GM19455 (cell line): ENCODE data around the gene TRIM23.
"Not testable (repeated sequence)": the region's sequence is repeated elsewhere in the genome, so short reads cannot be mapped to it uniquely, and the experiment has no call there.

Experiments
- ATAC-seq: cut with Tn5 transposase; IDR thresholded peaks from one replicate; pipeline ENCODE4 v1.9.1; 2021; ENCODE audit not compliant: unreplicated experiment

The TRIM23 gene

DNA sequence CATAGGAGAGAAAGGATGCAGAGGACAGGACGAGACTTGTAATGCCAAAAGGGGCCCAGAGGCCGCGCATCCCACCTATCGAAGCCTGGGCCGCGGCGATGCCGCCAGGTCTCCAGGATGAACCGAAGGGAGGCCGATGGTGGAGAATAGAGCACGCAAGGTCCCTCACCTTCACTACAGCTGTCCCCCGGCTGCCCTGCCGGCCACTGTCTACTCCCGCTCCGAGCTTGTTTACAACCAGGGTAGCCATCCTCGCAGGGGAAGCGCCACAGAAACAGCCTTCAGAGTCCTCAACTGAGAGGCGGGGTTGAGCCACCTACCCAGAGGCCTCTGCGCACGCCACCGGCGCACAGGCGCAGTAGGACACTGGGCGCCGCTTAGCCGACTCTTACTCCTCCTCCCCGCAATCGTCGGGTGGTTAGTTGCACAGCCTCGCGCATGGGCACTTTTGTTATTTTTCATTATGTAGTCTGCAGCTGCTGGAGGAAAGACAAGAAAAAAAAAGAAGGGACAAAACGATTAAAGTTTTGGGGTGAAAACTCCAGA, at the start of gene TRIM23:
TSS of gene TRIM23 (minus strand) at position 309 of the 546 bp plus-strand sequence. CDS start at position 250, 59 bp downstream.
- peak; percentile 95 for ATAC-seq

DNA sequence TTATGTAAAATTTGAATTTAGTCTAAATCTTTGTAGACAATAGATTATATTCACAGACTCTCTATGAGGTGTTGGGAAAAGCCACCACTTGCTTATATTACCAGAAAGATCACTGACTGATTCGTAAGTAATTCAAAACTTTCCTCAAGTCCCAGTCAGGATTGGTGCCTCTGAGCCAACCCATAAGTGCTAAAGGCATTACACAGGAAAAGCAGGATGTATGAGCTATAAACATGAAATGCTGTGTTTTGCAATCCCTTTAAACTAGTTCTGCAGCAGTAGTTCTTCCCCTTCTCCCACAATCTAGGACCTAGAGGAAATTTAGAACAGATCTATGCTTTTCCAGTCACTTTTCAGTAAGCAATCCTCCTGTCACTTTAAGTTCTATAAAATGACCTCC, 48.7 kb upstream of the TRIM23 start:
- ATAC-seq: no peak

DNA sequence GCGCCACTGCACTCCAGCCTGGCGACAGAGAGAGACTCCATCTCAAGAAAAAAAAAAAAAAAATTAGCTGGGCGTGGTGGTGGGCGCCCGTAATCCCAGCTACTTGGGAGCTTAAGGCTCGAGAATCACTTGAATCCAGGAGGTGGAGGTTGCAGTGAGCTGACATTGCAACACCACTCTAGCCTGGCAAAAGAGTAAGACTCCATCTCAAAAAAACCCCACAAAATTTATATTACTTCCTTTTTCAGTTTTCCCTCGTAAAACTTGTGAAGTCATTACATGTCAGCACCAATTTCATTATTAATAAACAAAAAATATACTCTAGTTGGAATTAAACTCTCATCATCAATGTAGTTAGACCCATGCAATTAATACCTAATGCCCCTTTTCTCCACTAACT, 44.6 kb upstream of the TRIM23 start:
- ATAC-seq: no peak

DNA sequence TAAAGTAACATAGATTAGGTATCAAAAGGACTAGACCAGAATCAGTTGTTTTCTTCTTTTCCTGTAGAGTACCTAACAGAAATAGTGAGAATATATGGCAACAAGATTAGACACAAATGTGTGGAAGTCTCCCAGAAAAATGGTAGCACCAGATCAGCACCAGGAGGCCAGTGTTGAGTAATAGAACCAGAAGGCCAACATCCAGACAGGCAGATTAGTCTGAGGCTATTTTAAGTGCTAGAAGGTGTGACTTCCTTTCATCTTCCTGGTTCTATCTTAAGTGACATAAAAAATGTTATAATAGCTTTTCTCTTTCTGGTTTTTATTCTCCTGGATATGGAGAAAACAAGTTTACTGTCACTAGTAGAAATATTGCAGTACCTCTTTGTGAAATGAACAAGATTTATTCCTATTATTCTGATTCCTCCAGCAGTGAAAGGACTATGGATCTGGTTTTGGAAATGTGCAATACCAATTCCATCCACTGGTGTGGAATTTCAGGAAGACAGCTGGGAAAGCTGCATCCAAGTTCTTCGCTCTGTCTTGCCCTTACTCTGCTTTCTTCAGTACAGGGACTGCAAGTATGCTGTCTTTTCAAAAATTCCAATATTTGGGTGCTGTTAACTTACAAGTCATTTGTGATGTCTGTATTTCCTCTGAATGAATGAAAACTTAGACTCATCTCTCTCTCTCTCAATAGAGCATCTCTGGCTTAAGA, 39.8 kb upstream of the TRIM23 start:
- no peak for ATAC-seq

DNA sequence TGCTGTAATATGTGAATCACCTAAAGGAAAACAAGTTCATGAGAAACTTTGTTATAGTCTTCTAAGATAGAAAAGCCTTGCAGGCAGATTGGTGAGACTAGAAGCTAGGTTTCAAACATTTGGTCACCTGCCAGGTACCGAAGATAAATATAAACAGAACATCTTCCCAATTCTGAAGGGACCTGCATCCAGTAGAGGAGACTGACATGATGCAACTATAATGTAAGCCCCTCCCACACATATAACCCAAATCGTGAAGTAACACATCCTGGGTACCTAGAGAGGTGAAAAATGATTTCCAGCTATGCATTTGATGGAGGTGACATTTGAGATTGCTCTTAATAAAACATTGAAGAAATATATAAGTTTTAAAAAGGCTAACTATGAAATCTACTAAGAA, 30.6 kb upstream of the TRIM23 start:
- ATAC-seq: no peak

DNA sequence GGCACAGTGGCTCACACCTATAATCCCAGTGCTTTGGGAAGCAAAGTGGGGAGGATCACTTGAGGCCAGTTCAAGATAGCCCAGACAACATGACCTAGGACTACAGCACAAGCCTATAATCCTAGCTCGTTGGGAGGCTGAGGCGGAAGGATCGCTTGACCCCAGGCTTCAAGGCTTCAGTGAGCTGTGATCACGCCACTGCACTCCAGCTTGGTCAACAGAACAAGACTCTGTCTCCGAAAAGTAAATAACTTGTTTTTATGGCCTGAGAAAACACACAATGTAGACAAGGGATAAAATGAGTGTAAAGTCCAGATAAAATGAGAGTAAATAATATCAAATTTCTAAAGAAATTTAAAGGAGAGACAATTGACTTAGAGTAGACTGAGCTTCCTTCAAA, 27.0 kb upstream of the TRIM23 start:
- ATAC-seq: no peak

DNA sequence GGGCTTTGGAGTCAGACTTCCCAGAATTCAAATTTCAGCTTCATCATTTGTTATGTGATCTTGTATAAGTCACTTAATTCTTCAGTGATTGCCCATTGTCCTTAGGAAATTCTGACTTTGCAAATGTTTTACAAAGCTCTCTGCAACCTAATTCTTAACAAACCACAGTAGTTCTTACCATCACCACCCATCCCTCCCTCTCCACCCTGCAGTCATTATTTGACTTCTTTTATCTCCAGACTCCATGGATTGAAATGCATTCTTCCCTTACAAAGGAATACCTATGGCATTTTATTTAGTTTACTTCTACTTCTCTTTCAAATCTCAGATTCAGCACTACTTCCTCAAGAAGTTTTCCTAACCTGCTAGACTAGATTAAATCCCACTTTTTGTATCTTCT, 23.8 kb upstream of the TRIM23 start:
- no peak for ATAC-seq

DNA sequence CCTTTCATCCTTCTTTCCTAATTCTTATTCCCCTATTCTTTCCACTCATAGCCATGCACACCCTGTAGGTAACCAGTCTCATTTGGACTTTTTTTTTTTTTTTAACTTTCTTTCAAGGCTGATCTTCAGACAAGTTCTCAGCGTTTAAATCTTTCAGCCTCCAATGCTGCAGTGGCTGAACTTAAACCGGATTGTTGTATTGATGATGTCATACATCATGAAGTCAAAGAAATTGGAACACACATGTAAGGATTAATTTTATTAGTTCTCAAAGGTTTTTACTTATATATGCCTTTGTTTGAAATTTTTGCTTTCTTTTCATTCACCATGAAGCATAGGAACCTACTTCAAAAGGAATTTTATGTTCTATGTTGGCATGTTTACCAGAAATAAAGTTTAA, 22.8 kb upstream of the TRIM23 start:
- ATAC-seq: no peak

DNA sequence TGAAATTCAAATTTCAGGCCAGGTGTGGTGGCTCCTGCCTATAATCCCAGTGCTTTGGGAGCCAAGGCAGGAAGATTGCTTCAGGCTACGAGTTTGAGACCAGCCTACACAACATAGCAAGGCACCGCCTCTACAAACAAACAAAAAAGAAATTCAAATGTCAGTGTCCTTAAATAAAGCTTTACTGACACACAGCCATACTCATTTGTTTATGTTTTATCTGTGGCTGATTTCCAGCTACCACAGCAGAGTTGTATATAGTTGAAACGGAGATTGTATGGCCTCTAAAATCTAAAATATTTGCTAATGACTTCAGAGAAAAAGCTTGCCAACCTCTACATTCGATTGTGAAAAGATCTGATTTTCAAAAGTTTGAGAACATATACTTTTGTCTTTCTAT, 16.1 kb upstream of the TRIM23 start:
- no peak for ATAC-seq

DNA sequence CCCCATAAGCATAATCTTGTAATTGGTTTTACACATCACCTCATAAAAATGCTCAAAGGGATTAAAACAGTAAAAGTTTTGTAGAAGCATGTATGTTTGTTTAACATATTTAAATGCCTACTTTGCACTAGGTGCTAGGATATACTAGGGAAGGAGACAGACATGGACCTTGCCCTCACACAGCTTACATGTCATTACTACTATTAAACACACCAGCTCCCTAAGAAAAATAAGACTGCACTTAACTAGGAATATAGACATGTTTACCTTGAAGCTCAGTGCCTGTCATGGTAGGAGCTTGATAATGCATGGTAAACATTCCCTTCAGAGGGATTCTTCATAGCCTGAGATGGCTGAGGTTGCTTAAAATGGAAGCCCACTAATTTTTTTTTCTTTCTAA, 6.8 kb upstream of the TRIM23 start:
- no peak for ATAC-seq

DNA sequence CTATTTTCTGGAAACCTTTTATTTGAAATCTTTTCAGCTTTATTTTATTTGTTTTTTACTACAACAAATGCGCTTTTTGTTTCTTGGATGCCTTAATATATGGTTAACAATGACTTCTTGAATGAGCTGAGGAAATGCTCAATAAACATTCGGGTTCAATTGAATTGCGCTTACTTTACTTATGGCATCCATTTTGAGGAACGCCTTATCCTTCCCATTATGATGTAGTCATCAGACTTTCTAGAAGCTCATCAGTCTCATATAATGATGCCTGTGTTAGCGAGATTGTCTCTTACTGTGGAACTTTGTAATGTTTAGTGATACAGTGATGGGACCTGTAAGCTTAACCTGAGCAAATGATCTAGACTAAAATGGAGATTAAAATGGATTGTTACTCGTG, 1.6 kb upstream of the TRIM23 start:
- ATAC-seq: no peak

DNA sequence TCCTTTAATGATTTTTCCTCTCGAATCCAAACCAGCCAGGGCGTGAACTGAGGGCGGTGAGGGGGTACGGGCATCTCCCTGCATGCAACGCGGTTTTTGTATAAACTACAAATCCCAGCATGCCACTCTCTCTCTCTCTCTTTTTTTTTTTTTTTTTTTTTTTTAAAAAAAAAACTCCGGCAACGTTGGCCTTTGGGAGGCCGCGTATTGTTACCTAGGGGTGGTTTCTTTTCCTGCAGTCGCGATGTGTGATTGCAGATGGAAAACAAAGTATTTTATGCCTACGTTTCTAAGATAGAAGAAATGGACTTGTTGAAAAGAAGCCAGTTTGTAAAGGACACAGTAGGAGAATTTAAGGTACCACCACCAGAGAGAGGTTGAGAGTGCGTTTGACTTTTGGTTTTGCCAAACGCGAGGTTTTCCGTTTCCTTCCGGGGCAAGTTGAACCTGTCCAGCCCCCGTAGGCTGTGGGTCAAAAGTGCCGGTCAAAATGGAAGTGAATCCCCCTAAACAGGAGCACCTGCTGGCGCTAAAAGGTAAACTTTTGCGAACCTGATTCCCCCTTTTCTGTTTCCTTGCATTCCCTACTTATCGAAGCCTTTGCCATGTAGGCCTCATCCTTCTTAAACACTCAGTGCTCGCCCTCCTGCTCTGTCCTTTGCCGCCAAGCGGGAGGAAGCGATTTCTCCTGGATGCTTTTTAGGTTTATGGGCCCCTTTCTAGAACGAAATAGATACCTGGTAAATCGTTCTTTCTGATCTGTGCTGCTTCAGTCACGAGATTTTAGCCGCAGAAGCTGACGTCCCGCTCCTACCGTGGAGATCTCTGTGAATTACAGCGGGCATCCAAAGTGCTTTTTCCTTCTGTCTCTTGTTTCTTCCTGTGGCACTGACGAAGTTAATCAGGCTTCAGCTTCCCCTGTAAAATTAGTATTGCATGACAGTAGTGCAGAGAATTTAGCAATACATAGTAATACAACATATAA, 730 bp upstream of the TRIM23 start, which contains the start of the genes SHLD3 and TRAPPC13:
TSS of gene SHLD3 (plus strand) at position 457 of the 985 bp plus-strand sequence. CDS start 4,561 bp downstream, outside the sequence.
TSS of gene TRAPPC13 (plus strand) at position 457 of the 985 bp plus-strand sequence. CDS start at position 491, 34 bp downstream.
- ATAC-seq: peak; percentile 87

DNA sequence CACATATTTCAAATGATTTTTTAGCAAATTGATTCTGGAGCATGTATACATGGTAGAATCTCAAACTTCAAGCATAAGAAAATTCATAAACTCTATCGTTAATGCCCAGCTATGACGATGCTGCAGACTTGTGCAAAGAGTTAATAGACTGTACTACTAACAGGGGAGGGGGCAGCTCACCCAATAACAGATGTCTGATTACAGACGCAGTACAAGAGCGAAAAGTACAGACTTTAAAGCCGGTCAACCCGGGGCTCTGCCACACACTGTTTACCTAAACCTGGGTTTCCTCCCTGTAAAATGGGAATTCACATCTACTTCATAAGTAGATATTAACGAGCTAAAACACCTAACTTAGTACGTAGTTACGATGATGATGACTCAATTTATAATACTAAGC, 651 bp downstream of the TRIM23 start:
- ATAC-seq: no peak

DNA sequence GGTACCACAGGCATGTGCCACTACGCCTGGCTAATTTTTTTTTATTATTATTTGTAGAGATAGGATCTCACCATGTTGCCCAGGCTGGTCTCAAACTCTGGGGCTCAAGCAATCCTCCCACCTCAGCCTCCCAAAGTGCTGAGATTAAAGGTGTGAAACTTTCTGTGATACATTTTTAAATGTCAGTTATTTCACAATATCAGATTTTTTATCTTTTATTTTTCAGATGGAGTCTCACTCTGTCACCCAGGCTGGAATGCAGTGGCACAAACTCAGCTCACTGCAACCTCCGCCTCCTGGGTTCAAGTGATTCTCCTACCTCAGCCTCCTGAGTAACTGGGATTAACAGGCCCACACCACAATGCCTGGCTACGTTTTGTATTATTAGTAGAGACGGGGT, 2.2 kb downstream of the TRIM23 start:
- ATAC-seq: not testable (repeated sequence)

DNA sequence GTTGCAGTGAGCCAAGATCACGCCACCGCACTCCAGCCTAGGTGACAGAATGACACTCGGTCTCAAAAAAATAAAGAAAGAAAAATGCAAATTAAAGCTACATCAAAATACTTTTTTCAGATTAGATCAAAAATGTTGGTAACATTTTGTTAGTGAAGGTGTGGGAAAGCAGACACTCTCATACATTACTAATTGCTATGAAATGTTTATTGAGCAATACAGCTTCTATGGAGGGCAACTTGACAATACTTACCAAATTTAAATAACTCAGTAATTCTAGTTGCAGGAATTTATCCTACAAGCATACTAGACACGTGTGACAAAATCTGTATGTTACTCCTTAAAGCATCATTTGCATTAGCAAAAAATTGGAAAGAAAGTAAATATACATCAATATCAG, 4.1 kb downstream of the TRIM23 start:
- no peak for ATAC-seq

DNA sequence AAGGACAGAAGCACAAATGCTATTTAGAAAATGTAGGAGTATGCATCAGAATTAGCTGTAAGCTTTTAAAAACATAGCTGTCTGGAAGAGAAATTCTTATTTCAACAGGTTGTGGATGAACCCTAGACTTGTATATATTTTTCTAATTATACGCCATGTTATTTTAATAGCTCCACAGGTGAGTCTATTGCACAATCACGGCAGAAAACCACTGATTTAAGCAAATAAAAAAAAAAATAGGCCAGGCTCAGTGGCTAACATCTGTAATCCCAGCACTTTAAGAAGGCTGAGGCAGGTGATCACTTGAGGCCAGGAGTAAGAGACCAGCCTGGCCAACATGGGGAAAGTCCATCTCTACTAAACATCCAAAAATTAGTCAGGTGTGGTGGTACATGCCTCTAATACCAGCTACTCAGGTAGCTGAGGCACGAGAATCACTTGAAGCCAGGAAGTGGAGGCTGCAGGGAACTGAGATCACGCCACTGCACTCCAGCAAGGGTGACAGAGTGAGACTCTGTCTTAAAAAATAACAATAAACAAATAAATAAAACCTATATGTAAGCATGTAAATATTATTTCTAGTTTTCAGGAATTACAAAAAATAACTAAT, 11.7 kb downstream of the TRIM23 start:
- no peak for ATAC-seq

DNA sequence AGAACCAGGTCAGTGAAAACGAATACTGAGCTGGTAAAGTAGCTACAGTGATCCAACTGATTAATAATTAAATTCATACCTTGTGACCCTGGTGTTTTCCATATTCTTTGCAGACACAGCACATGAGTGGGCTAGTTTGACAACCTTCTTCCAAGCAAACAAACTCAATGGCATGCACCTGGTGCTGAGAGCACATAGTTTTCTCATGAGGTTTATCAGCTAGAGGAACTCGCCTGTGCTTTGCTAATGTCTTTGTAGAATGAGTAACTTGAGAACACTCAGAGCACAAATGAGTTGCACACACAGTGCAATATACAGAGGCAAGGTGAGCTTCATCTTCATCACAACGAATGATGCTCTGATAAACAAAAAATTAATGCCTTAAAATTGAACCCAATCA, 12.6 kb downstream of the TRIM23 start:
- no peak for ATAC-seq

DNA sequence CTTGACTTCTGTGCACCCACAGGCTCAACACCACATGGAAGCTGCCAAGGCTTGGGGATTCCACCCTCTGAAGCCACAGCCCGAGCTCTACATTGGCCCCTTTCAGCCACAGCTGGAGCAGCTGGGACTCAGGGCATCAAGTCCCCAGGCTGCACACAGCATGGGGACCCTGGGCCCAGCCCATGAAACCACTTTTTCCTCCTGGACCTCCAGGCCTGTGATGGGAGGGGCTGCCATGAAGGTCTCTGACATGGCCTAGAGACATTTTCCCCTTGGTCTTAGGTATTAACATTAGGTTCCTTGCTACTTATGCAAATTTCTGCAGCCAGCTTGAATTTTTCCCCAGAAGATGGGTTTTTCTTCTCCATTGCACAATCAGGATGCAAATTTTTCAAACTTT, 22.4 kb downstream of the TRIM23 start:
- ATAC-seq: not testable (repeated sequence)

DNA sequence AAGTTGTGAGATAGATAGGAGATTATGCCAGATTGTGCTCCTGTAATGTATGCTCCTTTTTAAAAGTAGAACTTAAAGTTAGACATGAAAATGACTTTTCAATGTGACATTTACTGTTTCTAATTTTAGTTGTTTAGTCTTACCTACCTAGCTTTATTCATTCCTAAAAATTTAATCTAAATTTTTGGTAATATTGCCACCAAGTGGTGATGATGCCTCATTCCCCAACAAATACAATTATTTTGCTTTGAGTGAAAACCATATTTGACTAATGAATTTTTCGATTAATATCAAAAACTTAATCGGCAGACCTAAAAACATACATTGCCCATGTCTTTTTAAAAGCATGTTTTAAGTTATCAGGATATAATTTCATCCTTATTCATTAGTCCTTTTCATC, 35.4 kb downstream of the TRIM23 start:
- ATAC-seq: no peak

DNA sequence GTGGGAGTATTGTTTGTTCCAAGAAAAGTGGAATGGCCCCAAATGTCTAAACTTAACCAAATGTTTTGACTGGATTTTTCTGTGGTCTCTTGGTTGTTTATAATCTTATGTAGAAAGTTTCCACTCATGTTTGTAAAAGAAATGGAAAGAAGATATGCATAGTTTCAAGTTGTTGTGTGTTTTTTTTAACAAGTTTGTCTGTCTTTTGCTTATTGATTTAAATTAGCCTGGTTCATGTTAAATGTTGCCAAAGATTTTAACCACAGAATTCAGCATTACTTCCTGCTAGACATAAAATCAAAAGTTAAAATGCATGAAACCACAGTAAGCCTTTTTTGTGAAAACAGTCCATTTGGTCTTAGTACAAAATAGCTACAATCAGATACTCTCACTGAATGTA, 47.0 kb downstream of the TRIM23 start:
- no peak for ATAC-seq

DNA sequence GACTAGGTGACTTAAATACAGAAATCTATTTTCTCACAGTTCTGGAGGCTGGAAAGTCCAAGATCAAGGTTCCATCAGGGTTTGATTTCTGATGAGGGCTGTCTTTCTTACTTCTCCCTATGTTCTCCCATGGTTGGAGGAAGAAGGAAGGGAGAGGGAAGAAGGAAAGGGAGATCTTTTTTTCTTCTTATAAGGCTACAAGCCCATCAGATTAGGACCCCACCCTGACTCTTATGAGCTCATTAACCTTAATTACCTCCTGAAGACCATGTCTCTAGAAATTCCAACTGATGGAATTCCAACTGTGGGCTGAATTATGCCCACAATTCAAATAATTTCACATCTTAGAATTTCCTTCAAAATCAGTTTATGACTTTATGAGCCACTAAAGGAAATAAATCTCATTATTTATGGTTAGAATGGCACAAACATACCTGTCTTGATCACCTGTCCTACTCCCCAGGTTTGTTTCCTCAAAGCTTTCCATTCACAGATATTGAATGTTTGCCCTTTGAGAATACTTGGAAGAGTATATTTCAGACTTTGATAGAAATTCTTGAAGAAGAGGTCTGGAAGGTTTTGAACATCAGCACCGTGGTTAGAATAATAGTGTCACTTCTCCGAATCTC, 53.4 kb downstream of the TRIM23 start:
- no peak for ATAC-seq
